ENCODE data around the gene ISYNA1. TPM values are rescaled to one million over a fixed set of nuclear protein-coding genes. Genes with fewer than 3 reads are reported as not detected.

The ISYNA1 gene
- total and polyA plus RNA-seq, 2 of the 13 experiments (the other 11 are each of a cell fraction or from before 2014, with no cell fraction given), result 29.6 to 48.5 TPM

DNA sequence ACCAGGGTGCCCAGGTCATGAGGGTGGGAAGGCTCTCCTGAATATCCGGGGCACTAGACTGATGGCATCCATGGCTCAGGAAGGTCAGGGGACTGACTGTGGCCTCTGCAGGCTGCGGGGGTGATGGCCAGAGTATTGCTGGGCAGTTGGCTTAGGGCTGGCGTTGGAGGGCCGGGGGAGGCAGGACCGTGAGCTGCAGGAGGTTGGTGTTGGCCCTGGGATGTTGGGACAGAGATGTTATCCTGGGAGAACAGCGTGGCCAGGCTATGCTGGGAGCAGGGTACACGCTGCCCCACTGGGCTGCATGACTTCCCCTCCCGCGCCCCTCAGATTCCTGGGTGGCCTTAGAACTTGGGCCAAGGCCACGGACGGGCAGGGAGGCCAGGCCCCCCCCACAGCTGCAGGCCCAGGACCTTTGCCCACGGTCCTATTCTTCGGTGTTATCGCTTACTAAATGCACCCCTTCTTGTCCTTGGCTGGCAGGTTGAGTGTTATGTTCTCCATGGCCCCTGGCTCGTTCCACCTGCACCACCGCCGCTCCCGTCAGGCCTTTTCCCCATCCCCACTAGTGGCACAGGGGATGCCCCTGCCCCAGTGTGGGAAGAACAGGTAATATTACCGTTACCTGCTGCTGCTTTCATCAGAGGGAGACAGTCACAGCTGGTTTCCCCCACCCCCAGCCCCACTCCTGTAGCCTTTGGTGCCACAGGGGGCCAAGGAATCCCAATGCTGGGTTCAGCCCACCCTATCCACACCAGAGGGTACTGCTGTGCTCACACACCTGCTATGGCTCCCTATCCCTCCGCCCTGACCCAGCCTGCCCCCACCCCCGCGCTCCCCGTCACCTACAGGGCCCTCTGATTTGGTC lies 3.2 kb upstream of the ISYNA1 start (continued):
- TF ChIP-seq, protein P1, sequence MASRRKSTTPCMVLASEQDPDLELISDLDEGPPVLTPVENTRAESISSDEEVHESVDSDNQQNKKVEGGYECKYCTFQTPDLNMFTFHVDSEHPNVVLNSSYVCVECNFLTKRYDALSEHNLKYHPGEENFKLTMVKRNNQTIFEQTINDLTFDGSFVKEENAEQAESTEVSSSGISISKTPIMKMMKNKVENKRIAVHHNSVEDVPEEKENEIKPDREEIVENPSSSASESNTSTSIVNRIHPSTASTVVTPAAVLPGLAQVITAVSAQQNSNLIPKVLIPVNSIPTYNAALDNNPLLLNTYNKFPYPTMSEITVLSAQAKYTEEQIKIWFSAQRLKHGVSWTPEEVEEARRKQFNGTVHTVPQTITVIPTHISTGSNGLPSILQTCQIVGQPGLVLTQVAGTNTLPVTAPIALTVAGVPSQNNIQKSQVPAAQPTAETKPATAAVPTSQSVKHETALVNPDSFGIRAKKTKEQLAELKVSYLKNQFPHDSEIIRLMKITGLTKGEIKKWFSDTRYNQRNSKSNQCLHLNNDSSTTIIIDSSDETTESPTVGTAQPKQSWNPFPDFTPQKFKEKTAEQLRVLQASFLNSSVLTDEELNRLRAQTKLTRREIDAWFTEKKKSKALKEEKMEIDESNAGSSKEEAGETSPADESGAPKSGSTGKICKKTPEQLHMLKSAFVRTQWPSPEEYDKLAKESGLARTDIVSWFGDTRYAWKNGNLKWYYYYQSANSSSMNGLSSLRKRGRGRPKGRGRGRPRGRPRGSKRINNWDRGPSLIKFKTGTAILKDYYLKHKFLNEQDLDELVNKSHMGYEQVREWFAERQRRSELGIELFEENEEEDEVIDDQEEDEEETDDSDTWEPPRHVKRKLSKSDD (CRISPR knock-in tag; IDR thresholded peaks at IDR 0.05; ENCODE audit: low read depth), result no peak
- TF ChIP-seq ZNF766 (CRISPR knock-in tag; IDR thresholded peaks at IDR 0.05; ENCODE audit: borderline replicate concordance), result no peak
- 0 out of 2 replicates have a peak, but pooled peaks have one; percentile 10 for TF ChIP-seq CCDC6 (CRISPR knock-in tag; IDR thresholded peaks at IDR 0.05)
- TF ChIP-seq, protein P2, sequence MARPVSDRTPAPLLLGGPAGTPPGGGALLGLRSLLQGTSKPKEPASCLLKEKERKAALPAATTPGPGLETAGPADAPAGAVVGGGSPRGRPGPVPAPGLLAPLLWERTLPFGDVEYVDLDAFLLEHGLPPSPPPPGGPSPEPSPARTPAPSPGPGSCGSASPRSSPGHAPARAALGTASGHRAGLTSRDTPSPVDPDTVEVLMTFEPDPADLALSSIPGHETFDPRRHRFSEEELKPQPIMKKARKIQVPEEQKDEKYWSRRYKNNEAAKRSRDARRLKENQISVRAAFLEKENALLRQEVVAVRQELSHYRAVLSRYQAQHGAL (CRISPR knock-in tag; IDR thresholded peaks at IDR 0.05; ENCODE audit: not compliant biosample characterization), result no peak
- peak in 1 of 2 experiments; percentile 34; a peak in 1 of 4 replicates for TF ChIP-seq POLR2A (IDR thresholded peaks at IDR 0.05; ENCODE audit: insufficient read depth in 1 of 2, low read depth in 2 of 2, low read length in 2 of 2)
- no peak for TF ChIP-seq PLRG1 (conservative IDR thresholded peaks at IDR 0.05)
- no peak for TF ChIP-seq SUZ12 (IDR thresholded peaks at IDR 0.05; ENCODE audit: low read depth, low read length)
- no peak for TF ChIP-seq MXD4 (CRISPR knock-in tag; IDR thresholded peaks at IDR 0.05)
- no peak for TF ChIP-seq ZNF670 (CRISPR knock-in tag; IDR thresholded peaks at IDR 0.05; ENCODE audit: borderline replicate concordance)
- TF ChIP-seq ZNF577 (CRISPR knock-in tag; IDR thresholded peaks at IDR 0.05; ENCODE audit: borderline replicate concordance, low read depth), result no peak
- TF ChIP-seq SRF (IDR thresholded peaks at IDR 0.05; ENCODE audit: low read depth, low read length), result no peak
- TF ChIP-seq ZFP90 (CRISPR knock-in tag; IDR thresholded peaks at IDR 0.05; ENCODE audit: borderline replicate concordance), result 0 out of 2 replicates have a peak, but pooled peaks have one; percentile 29
- no peak for TF ChIP-seq ZNF570 (CRISPR knock-in tag; IDR thresholded peaks at IDR 0.05; ENCODE audit: borderline replicate concordance)
- TF ChIP-seq ASH2L (IDR thresholded peaks at IDR 0.05; ENCODE audit: insufficient read length, low read depth, low read length), result no peak
- no peak for TF ChIP-seq ZNF263 (CRISPR knock-in tag; IDR thresholded peaks at IDR 0.05)
- no peak for TF ChIP-seq CEBPG (CRISPR knock-in tag; IDR thresholded peaks at IDR 0.05)
- no peak for TF ChIP-seq SAP130 (CRISPR knock-in tag; IDR thresholded peaks at IDR 0.05; ENCODE audit: low read depth)
- TF ChIP-seq, protein P3, sequence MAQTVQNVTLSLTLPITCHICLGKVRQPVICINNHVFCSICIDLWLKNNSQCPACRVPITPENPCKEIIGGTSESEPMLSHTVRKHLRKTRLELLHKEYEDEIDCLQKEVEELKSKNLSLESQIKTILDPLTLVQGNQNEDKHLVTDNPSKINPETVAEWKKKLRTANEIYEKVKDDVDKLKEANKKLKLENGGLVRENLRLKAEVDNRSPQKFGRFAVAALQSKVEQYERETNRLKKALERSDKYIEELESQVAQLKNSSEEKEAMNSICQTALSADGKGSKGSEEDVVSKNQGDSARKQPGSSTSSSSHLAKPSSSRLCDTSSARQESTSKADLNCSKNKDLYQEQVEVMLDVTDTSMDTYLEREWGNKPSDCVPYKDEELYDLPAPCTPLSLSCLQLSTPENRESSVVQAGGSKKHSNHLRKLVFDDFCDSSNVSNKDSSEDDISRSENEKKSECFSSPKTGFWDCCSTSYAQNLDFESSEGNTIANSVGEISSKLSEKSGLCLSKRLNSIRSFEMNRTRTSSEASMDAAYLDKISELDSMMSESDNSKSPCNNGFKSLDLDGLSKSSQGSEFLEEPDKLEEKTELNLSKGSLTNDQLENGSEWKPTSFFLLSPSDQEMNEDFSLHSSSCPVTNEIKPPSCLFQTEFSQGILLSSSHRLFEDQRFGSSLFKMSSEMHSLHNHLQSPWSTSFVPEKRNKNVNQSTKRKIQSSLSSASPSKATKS (CRISPR knock-in tag; IDR thresholded peaks at IDR 0.05), result no peak
- no peak for TF ChIP-seq TCF7L2 (IDR thresholded peaks at IDR 0.05; ENCODE audit: low read depth, low read length)
- TF ChIP-seq, protein P4, sequence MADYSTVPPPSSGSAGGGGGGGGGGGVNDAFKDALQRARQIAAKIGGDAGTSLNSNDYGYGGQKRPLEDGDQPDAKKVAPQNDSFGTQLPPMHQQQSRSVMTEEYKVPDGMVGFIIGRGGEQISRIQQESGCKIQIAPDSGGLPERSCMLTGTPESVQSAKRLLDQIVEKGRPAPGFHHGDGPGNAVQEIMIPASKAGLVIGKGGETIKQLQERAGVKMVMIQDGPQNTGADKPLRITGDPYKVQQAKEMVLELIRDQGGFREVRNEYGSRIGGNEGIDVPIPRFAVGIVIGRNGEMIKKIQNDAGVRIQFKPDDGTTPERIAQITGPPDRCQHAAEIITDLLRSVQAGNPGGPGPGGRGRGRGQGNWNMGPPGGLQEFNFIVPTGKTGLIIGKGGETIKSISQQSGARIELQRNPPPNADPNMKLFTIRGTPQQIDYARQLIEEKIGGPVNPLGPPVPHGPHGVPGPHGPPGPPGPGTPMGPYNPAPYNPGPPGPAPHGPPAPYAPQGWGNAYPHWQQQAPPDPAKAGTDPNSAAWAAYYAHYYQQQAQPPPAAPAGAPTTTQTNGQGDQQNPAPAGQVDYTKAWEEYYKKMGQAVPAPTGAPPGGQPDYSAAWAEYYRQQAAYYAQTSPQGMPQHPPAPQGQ (CRISPR knock-in tag; IDR thresholded peaks at IDR 0.05; ENCODE audit: borderline replicate concordance), result 0 out of 2 replicates have a peak, but pooled peaks have one; percentile 34
